ENCODE measurements around the gene RSPO4. TPM values are rescaled to one million over a fixed set of nuclear protein-coding genes. Genes with fewer than 3 reads are reported as not detected.
"Not testable (repeated sequence)": the region's sequence is repeated elsewhere in the genome, so short reads cannot be mapped to it uniquely, and the experiment has no call there.

Gene RSPO4
- total RNA-seq: not detected

DNA sequence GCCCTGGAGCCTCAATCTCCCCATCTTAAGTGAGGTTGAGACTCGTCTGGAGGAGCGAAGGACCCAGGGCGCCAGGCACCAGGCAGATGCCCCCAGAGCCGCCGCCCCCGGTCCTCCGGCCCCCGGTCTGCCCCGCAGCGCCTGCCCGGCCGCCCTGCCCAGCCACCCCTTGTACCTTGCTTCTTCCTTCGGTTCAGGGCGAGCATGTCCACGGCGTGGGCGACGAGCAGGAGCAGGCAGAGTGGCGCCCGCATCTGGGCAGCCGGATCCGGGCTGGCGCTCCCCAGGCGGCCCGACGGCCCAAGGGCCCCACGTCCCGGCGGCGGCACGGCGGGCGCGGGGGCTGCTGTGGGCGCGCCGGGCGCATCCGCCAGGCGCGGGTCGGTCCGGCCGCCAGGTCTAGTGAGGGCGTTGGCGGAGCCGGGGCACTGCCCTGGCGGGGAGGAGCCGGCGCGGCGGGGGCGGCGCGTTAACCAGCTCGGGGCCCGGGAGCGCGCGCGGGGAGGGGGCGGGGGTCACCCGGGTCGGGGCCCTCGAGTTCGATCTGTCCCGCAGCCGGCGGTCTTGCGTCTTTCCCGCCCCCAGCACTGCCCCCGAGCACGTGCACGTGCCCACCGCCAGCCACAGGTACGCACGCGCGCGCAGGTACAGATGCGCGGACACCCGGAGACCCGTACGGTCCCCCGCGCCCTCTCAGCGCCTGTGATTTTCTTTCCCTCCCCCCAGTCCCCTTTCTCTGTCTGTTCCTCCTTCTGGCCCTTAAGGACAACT is at the start of gene RSPO4:
RSPO4 (minus strand) TSS at position 401 of the 771 bp plus-strand sequence; CDS start at position 254, 147 bp downstream.
- Mint-ChIP-seq H3K9me3 (ENCODE audit: insufficient read depth) (no peaks in the 10 kb centered on the region), H3K4me1 (ENCODE audit: low read depth) (peaks cover 6% of the 10 kb centered on the region), H3K4me3 (peak within 1 kb of the TSS; percentile 16), H3K36me3 (ENCODE audit: low read depth) (peaks cover 6% of the 10 kb centered on the region), H3K27ac (no peak within 1 kb of the TSS), H3K27me3 (ENCODE audit: low read depth) (peaks cover 34% of the 10 kb centered on the region)
- DNase-seq: no peak
- ChIA-PET CTCF (no interaction called here), POLR2A (no interaction called here)
- peak; percentile 50 for ATAC-seq

DNA sequence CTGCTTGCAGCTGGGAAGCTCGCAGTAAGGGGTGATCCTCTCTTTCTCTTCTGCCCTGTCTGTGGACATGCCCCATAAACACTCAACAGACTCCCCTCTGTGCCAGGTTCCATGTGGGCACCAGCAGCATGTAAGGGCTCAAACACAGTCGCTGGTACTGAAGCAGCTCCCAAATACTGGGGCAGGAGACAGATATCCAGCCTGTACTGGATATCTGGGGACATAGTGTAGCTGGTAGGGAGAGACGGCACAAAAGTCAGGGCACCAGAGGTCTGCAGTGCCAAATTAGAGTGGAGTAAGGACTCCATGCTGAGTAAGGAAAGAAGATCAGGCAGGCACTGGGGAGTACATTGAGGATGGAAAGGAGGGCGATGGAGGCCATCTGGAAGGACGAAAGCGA is 48.3 kb upstream of the RSPO4 start:
- Mint-ChIP-seq H3K27me3 (ENCODE audit: low read depth) (no peaks in the 10 kb centered on the region), H3K4me1 (ENCODE audit: low read depth) (no peaks in the 10 kb centered on the region), H3K4me3 (no peak overlapping the region), H3K27ac (no peak overlapping the region), H3K36me3 (ENCODE audit: low read depth) (no peaks in the 10 kb centered on the region), H3K9me3 (ENCODE audit: insufficient read depth) (no peaks in the 10 kb centered on the region)
- ChIA-PET CTCF (no interaction called here), POLR2A (no interaction called here)
- ATAC-seq: no peak
- no peak for DNase-seq

DNA sequence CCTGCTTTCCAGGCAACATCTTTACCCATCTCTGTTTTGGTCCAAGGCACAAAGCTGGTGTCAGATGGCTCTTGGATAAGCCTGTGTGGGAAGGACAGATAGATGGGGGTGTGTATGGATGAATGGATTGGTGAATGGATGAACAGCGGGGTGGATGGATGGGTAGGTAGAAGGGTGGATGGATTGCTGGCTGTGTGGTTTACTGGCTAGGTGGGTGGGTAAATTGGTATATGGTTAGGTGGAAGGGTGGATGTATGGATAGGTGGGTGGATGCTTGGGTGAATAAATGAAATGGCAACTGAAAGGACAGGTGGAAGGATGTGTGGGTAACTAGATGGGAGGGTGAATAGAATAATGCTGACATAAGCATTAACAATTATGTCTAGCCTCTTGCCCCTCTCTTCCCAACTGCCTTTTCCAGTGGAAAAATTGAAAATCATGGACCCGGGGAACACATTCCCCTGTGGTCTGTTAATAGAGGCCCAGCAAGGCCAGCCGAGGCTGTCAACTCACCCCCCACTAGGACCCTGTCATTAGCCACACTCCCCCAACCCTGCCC is 43.8 kb upstream of the RSPO4 start:
- Mint-ChIP-seq H3K27ac (no peak overlapping the region), H3K4me3 (no peak overlapping the region), H3K4me1 (ENCODE audit: low read depth) (no peaks in the 10 kb centered on the region), H3K36me3 (ENCODE audit: low read depth) (no peaks in the 10 kb centered on the region), H3K9me3 (ENCODE audit: insufficient read depth) (no peaks in the 10 kb centered on the region), H3K27me3 (ENCODE audit: low read depth) (no peaks in the 10 kb centered on the region)
- DNase-seq: no peak
- ChIA-PET CTCF (no interaction called here), POLR2A (no interaction called here)
- no peak for ATAC-seq

DNA sequence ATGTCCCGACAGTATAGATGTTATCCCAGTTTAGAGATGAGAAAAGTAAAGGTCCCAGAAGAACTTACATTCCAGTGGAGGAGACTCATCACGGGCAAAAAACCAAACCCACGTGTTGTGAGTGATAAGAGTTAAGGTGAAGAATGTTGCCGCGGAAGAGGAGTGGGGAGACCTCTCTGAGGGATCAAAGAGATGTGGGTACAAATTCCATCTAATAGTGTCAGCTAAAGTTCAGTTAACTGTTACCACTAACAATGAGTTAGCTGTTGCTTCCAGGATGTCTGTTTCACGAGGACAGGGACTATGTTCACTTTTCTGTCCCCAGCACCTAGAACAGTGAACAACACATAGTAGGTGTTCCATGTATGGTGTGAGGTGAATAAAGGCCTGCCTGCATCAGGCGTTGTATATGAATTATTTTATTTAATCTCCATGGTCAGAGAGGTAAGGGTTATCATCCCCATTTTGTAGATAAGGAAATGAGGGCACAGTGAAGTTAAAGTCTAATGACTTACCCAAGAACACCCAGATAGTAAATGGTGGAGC is 39.8 kb upstream of the RSPO4 start:
- no peaks in the 10 kb centered on the region for H3K36me3 Mint-ChIP-seq (ENCODE audit: low read depth)
- CTCF ChIA-PET: no interaction called here
- no peak overlapping the region for H3K27ac Mint-ChIP-seq
- H3K4me1 Mint-ChIP-seq (ENCODE audit: low read depth): no peaks in the 10 kb centered on the region
- POLR2A ChIA-PET: no interaction called here
- H3K27me3 Mint-ChIP-seq (ENCODE audit: low read depth): no peaks in the 10 kb centered on the region
- no peak for ATAC-seq
- no peaks in the 10 kb centered on the region for H3K9me3 Mint-ChIP-seq (ENCODE audit: insufficient read depth)
- H3K4me3 Mint-ChIP-seq: no peak overlapping the region
- no peak for DNase-seq

DNA sequence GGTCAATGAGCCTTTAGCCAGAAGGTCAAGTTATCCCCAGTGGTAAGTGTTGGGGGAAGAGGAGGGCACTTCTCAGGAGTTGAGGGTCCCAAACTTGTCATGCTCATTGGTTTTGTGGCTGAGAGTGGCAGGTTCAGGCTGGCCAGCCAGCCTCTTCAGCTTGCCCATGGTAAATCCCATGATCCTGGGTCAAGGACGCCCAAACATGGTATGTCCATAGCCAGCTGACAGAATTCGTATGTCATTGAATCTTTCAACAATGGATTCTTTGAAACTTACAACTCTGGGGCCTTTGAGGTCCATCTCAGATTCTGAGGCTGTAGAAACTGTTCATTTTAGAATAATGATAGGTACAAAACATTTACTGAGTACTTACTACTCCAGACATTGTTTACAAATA is 36.1 kb upstream of the RSPO4 start:
- ATAC-seq: no peak
- H3K9me3 Mint-ChIP-seq (ENCODE audit: insufficient read depth): no peaks in the 10 kb centered on the region
- no peaks in the 10 kb centered on the region for H3K36me3 Mint-ChIP-seq (ENCODE audit: low read depth)
- no peak overlapping the region for H3K27ac Mint-ChIP-seq
- no peak for DNase-seq
- ChIA-PET CTCF (no interaction called here), POLR2A (no interaction called here)
- H3K27me3 Mint-ChIP-seq (ENCODE audit: low read depth): no peaks in the 10 kb centered on the region
- H3K4me3 Mint-ChIP-seq: no peak overlapping the region
- H3K4me1 Mint-ChIP-seq (ENCODE audit: low read depth): no peaks in the 10 kb centered on the region

DNA sequence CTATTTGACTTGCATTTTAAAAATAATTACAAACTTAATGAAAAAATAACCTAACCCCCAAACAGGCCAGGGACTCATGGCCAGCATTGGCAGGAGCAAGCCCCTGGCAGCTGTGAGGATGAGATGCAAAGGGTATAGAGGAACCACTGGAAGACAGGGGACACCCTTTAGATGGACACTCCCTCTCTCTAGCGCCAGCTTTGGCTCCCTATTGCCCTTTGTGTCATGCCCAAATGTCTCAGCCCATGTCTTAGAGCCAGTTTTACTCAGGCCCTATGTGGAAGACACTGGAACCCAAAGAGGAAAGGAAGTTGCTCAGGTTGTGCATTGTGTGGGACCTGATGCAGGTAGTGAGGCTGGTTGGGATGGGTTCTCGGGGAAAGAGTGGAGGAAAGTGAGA is 34.9 kb upstream of the RSPO4 start:
- Mint-ChIP-seq H3K4me3 (no peak overlapping the region), H3K27ac (no peak overlapping the region), H3K36me3 (ENCODE audit: low read depth) (no peaks in the 10 kb centered on the region), H3K27me3 (ENCODE audit: low read depth) (no peaks in the 10 kb centered on the region), H3K4me1 (ENCODE audit: low read depth) (no peaks in the 10 kb centered on the region), H3K9me3 (ENCODE audit: insufficient read depth) (no peaks in the 10 kb centered on the region)
- POLR2A ChIA-PET: no interaction called here
- DNase-seq (no peak), ATAC-seq (no peak)
- CTCF ChIA-PET: no interaction called here

DNA sequence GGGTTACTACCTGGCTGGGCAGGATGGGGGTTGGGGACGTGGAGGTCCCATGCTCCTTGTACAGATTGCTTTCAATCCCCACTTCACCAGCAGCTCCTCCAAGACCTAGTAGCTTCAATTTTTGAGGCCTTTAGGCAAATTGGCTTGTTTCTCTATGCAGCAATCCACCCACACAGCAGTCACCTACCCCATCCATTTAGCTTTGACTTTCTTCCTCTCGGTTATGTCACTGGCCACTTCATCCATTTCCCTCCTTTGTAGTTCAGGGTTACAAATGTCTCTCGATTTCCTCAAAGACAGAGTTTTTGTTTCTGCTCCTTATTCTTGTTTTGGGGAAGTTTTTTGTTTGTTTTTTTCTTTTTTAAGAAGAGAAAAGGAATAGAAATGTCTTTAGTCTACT is 33.4 kb upstream of the RSPO4 start:
- POLR2A ChIA-PET: no interaction called here
- no peak overlapping the region for H3K27ac Mint-ChIP-seq
- CTCF ChIA-PET: no interaction called here
- H3K27me3 Mint-ChIP-seq (ENCODE audit: low read depth): no peaks in the 10 kb centered on the region
- no peaks in the 10 kb centered on the region for H3K4me1 Mint-ChIP-seq (ENCODE audit: low read depth)
- H3K9me3 Mint-ChIP-seq (ENCODE audit: insufficient read depth): no peaks in the 10 kb centered on the region
- no peak for ATAC-seq
- DNase-seq: no peak
- H3K4me3 Mint-ChIP-seq: no peak overlapping the region
- H3K36me3 Mint-ChIP-seq (ENCODE audit: low read depth): no peaks in the 10 kb centered on the region

DNA sequence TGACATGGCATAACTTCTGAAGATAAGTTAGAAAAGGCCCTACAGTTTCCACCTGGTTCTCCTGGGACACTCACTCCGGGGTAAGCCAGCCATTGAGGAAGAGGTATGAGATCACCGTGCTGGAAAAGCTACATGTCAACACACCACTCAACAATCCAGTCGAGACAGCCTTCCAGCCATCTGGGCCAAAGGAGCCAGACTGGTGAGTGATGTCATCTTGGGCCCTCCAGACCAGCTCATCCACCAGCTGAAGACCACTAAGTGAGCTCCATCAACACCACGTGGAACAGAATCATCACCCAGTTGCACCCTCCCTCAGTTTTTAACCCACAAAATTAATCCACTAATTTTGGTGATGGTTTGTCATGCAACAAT is 32.3 kb upstream of the RSPO4 start:
- no peaks in the 10 kb centered on the region for H3K4me1 Mint-ChIP-seq (ENCODE audit: low read depth)
- ATAC-seq: no peak
- POLR2A ChIA-PET: no interaction called here
- H3K27ac Mint-ChIP-seq: no peak overlapping the region
- no peaks in the 10 kb centered on the region for H3K9me3 Mint-ChIP-seq (ENCODE audit: insufficient read depth)
- H3K36me3 Mint-ChIP-seq (ENCODE audit: low read depth): no peaks in the 10 kb centered on the region
- no peak for DNase-seq
- H3K27me3 Mint-ChIP-seq (ENCODE audit: low read depth): no peaks in the 10 kb centered on the region
- H3K4me3 Mint-ChIP-seq: no peak overlapping the region
- CTCF ChIA-PET: no interaction called here

DNA sequence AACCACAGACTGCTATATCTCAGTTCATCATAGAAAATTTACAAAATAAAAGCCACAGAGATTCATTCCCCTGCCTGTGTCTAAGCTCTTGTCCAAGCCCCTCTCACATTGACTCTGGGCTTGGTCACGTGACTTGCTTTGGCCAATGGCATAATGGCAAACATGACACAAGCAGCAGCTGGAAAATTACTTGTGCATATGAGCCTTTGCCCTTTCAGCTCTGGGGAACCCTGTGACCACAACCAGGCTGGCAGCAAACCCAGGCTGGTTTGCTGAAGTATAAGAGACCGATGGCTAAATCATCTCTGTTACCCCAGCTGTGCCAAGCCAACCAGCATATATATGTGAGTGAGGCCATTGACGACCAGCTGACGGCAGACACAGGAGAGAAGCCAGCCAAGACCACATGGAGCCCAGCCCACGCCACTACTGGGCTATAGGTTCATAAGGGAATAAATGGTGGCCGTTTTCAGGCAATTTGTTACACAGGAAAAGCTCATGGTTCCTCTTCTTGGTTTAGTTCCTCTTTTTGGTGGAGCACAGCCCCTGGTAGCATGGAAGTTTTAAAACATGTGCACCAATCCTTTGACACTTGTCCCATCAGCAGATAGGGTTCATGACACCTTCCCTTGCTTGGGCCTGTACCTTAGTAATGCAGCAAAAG is 31.8 kb upstream of the RSPO4 start:
- Mint-ChIP-seq H3K4me1 (ENCODE audit: low read depth) (no peaks in the 10 kb centered on the region), H3K4me3 (no peak overlapping the region), H3K9me3 (ENCODE audit: insufficient read depth) (no peaks in the 10 kb centered on the region), H3K27me3 (ENCODE audit: low read depth) (no peaks in the 10 kb centered on the region), H3K27ac (no peak overlapping the region), H3K36me3 (ENCODE audit: low read depth) (no peaks in the 10 kb centered on the region)
- ATAC-seq (no peak), DNase-seq (no peak)
- POLR2A ChIA-PET: no interaction called here
- CTCF ChIA-PET: no interaction called here

DNA sequence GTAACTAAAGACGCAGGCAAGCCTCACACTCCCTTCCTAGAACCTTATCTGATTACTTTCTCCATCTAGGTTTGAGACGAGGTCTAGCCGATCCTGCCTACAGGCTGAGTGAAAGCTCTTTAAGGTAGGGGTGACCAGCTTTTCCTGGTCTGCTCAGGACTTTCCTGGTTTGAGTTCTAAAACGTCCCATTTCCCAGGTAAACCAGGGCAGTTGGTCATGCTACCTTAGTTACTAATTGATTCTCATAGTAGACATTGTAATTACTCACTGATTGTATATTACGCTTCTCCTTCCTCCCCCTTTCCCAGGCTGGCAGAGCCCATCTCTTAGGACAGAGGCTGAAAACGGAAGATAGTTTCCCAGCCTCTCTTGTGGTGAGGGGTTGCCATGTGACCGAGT is 27.9 kb upstream of the RSPO4 start:
- ChIA-PET POLR2A (no interaction called here), CTCF (no interaction called here)
- no peaks in the 10 kb centered on the region for H3K9me3 Mint-ChIP-seq (ENCODE audit: insufficient read depth)
- no peak for DNase-seq
- H3K4me3 Mint-ChIP-seq: no peak overlapping the region
- no peak for ATAC-seq
- no peak overlapping the region for H3K27ac Mint-ChIP-seq
- H3K27me3 Mint-ChIP-seq (ENCODE audit: low read depth): peaks cover 4% of the 10 kb centered on the region
- no peaks in the 10 kb centered on the region for H3K4me1 Mint-ChIP-seq (ENCODE audit: low read depth)
- no peaks in the 10 kb centered on the region for H3K36me3 Mint-ChIP-seq (ENCODE audit: low read depth)

DNA sequence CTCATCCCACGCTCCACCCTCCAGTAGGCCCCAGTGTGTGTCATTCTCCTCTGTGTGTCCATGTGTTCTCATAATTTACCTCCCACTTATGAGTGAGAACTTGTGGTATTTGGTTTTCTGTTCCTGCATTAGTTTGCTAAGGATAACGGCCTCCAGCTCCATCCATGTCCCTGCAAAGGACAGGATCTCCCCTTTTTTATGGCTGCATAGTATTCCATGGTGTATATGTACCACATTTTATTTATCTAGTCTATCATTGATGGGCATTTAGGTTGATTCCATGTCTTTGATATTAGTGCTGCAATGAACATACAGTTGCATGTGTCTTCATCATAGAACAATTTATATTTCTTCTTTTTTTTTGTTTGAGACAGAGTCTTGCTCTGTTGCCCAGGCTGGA is 24.1 kb upstream of the RSPO4 start:
- H3K4me1 Mint-ChIP-seq (ENCODE audit: low read depth); H3K27me3 Mint-ChIP-seq (ENCODE audit: low read depth); ATAC-seq; POLR2A ChIA-PET; CTCF ChIA-PET; H3K9me3 Mint-ChIP-seq (ENCODE audit: insufficient read depth); H3K27ac Mint-ChIP-seq; H3K4me3 Mint-ChIP-seq; H3K36me3 Mint-ChIP-seq (ENCODE audit: low read depth); DNase-seq: not testable (repeated sequence)

DNA sequence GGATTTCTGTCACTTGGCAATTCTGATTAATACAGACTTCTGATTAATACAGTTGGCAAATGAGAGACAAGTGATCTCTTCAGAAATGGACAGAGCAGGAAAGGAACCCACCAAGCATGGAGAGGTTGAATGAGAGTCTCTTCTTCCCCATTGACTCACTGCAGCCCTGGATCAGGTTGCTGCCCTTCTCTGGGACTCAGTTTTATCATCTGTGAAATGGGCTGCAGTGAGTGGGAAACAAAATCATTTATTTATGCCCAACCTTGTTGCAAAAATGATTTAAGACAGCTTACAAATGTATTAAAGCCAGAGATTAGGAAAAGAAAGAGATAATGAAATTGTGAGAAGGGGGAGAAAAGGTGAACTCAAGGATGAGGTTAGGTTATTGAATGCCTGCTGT is 20.8 kb upstream of the RSPO4 start:
- Mint-ChIP-seq H3K4me1 (ENCODE audit: low read depth) (no peaks in the 10 kb centered on the region), H3K36me3 (ENCODE audit: low read depth) (no peaks in the 10 kb centered on the region), H3K9me3 (ENCODE audit: insufficient read depth) (no peaks in the 10 kb centered on the region), H3K27ac (no peak overlapping the region), H3K27me3 (ENCODE audit: low read depth) (peaks cover 8% of the 10 kb centered on the region), H3K4me3 (no peak overlapping the region)
- POLR2A ChIA-PET: no interaction called here
- DNase-seq (no peak), ATAC-seq (no peak)
- CTCF ChIA-PET: interaction anchor here (1.4 kb wide), 1 partner anchor 191 kb away, joined by 3 read pairs; no protein-coding TSS in a partner anchor
